Testis (tissue), 3 donors: Measurements from ENCODE around the gene CD83. TPM values are rescaled to one million over a fixed set of nuclear protein-coding genes. Genes with fewer than 3 reads are reported as not detected.
A peak's percentile ranks its signal among the peaks of the same experiment; 100 is the strongest.

Experiments used
- DNase-seq: peaks from one replicate; pipeline ENCODE4 v3.0.0-alpha.2; 2019
- H3K27ac ChIP-seq, 2 donors: fragments of 200-600 bp; sonication (generic); one replicate each; pipeline ENCODE4 v1.5.1; 2019
- H3K27me3 ChIP-seq: fragments of 200-600 bp; sonication (generic); one replicate; pipeline ENCODE4 v1.5.1; 2019
- H3K36me3 ChIP-seq: fragments of 200-600 bp; sonication (generic); one replicate; pipeline ENCODE4 v1.5.1; 2017; ENCODE audit warnings: low read depth; ENCODE audit errors: missing control alignments
- H3K4me1 ChIP-seq: fragments of 200-600 bp; sonication (generic); one replicate; pipeline ENCODE4 v1.5.1; 2019
- H3K4me3 ChIP-seq, 2 donors: fragments of 200-600 bp; sonication (generic); one replicate each; pipeline ENCODE4 v1.5.1; 2017 to 2019
- H3K9me3 ChIP-seq: fragments of 200-600 bp; sonication (generic); one replicate; pipeline ENCODE4 v1.5.1; 2017
- CTCF ChIP-seq, 3 experiments: fragments of 450-650 bp in 2 of 3; fragments of 200-600 bp in 1 of 3; sonication (generic) in 1 of 3; IDR thresholded peaks; one replicate each; pipeline ENCODE4 v1.5.1; 2016 to 2019; ENCODE audit warnings: antibody characterized with exemption in 3 of 3, mild to moderate bottlenecking in 2 of 3, moderate library complexity in 1 of 3
- POLR2A ChIP-seq: fragments of 450-650 bp; IDR thresholded peaks from one replicate; pipeline ENCODE4 v1.6.1; 2017; ENCODE audit warnings: antibody characterized with exemption, mild to moderate bottlenecking, moderate library complexity
- WGBS, 2 donors: methylation state at CpG; one replicate each; pipeline ENCODE4 v1.1.5; 2018; 5-methylcytosine and 5-hydroxymethylcytosine counted together
- intact Hi-C: fragments of 100-400 bp; cut with DNase I; formaldehyde crosslinking; loops from one replicate; pipeline ENCODE4 v1.15.1; 2023; ENCODE audit warnings: low total_unique reads
- polyA plus RNA-seq: library from polyadenylated mRNA; stranded (reverse); fragments of 350-450 nt; fragmentation: Illumina TruSeq; extraction: RNeasy Lipid Tissue Mini Kit (QIAGEN cat#74804); gene quantifications from one replicate; pipeline ENCODE4 v1.2.3, GENCODE V29; 2014; ENCODE audit warnings: low read depth, low replicate concordance; ENCODE audit not compliant: insufficient read depth
- total RNA-seq, 2 donors: library from RNA; depleted of rRNA; stranded (reverse); fragments of >200 nt; gene quantifications; one replicate each; pipeline ENCODE4 v1.2.3, GENCODE V29; 2016

Gene CD83
- total and polyA plus RNA-seq, 3 donors from 2014 or later = 5.6 to 12.2 (median 6.2) TPM

- intact Hi-C loops = no loop called here
- no peaks in the 10 kb centered on the region for H3K36me3 ChIP-seq
- no peak overlapping the region for H3K4me3 ChIP-seq
- H3K4me1 ChIP-seq = no peaks in the 10 kb centered on the region
- no peak for TF ChIP-seq CTCF (IDR thresholded peaks at IDR 0.05)
- no peak for TF ChIP-seq POLR2A
- H3K27me3 ChIP-seq = no peaks in the 10 kb centered on the region
- 87 to 88% methylated on average over 4 of the region's 4 CpGs for WGBS, 2 donors
- H3K9me3 ChIP-seq = no peaks in the 10 kb centered on the region
- DNase-seq = no peak
- H3K27ac ChIP-seq = no peak overlapping the region
Measured at GRCh38 chr6:14109411-14109826, 8.2 kb upstream of the CD83 start.

GRCh38 chr6:14110001-14110818 lies 7.4 kb upstream of the CD83 start:
- H3K27ac ChIP-seq = no peak overlapping the region
- H3K4me1 ChIP-seq = no peaks in the 10 kb centered on the region
- H3K9me3 ChIP-seq = no peaks in the 10 kb centered on the region
- 66 to 90% methylated on average over 11 of the region's 11 CpGs for WGBS, 2 donors
- no peaks in the 10 kb centered on the region for H3K27me3 ChIP-seq
- DNase-seq = no peak
- TF ChIP-seq POLR2A = no peak
- TF ChIP-seq CTCF (IDR thresholded peaks at IDR 0.05) = no peak
- intact Hi-C loops = no loop called here
- no peak overlapping the region for H3K4me3 ChIP-seq
- no peaks in the 10 kb centered on the region for H3K36me3 ChIP-seq

GRCh38 chr6:14113976-14114375 lies 3.6 kb upstream of the CD83 start:
- Histone ChIP-seq H3K36me3 (no peaks in the 10 kb centered on the region), H3K9me3 (no peaks in the 10 kb centered on the region), H3K4me1 (no peaks in the 10 kb centered on the region), H3K4me3 (no peak overlapping the region), H3K27ac (no peak overlapping the region), H3K27me3 (no peaks in the 10 kb centered on the region)
- 65 to 66% methylated on average over 1 of the region's 1 CpG for WGBS, 2 donors
- DNase-seq = no peak
- no peak for TF ChIP-seq CTCF (IDR thresholded peaks at IDR 0.05)
- no peak for TF ChIP-seq POLR2A
- intact Hi-C loops = no loop called here

- no peaks in the 10 kb centered on the region for H3K27me3 ChIP-seq
- no peak for DNase-seq
- peaks cover 4% of the 10 kb centered on the region for H3K4me1 ChIP-seq
- no peaks in the 10 kb centered on the region for H3K36me3 ChIP-seq
- H3K9me3 ChIP-seq = no peaks in the 10 kb centered on the region
- intact Hi-C loops = no loop called here
- H3K4me3 ChIP-seq = peak overlapping the region; percentile 46 to 69
- 31% methylated on average over 10 of the region's 10 CpGs; no CpG with 5 or more reads in 1 of the 2 donors for WGBS, 2 donors
- TF ChIP-seq CTCF (IDR thresholded peaks at IDR 0.05) = no peak
- no peak for TF ChIP-seq POLR2A
- peak overlapping the region; percentile 15 to 55 for H3K27ac ChIP-seq
Measured at GRCh38 chr6:14118091-14118439, 493 bp downstream of the CD83 start.

- Histone ChIP-seq H3K9me3 (no peaks in the 10 kb centered on the region), H3K27me3 (no peaks in the 10 kb centered on the region), H3K4me1 (peaks cover 4% of the 10 kb centered on the region), H3K4me3 (no peak overlapping the region), H3K27ac (no peak overlapping the region), H3K36me3 (no peaks in the 10 kb centered on the region)
- intact Hi-C loops = no loop called here
- DNase-seq = no peak
- TF ChIP-seq POLR2A (no peak), CTCF (IDR thresholded peaks at IDR 0.05) (no peak)
- 67 to 75% methylated on average over 2 of the region's 2 CpGs for WGBS, 2 donors
Measured at GRCh38 chr6:14118446-14118845, 874 bp downstream of the CD83 start.
